Karpas-422 (cell line): Measurements from ENCODE around the gene DPEP2. TPM values are rescaled to one million over a fixed set of nuclear protein-coding genes. Genes with fewer than 3 reads are reported as not detected.

Experiments
- DNase-seq: peaks from one replicate; pipeline ENCODE4 v3.0.0-alpha.2; 2015
- H2AFZ ChIP-seq: fragments of 200-600 bp; sonication (generic); 2 replicates; pipeline ENCODE4 v1.6.1; 2014; ENCODE audit warnings: antibody characterized with exemption, low read length, mixed read lengths
- H3K27ac ChIP-seq: fragments of 200-600 bp; sonication (generic); 2 replicates; pipeline ENCODE4 v1.5.1; 2014; ENCODE audit warnings: mild to moderate bottlenecking, low read length, moderate library complexity
- H3K27me3 ChIP-seq: fragments of 200-600 bp; sonication (generic); 2 replicates; pipeline ENCODE4 v1.6.1; 2014; ENCODE audit warnings: low read length, mixed read lengths
- H3K36me3 ChIP-seq: fragments of 200-600 bp; sonication (generic); 2 replicates; pipeline ENCODE4 v1.6.1; 2014; ENCODE audit warnings: low read length, mixed read lengths; ENCODE audit not compliant: insufficient read depth
- H3K4me1 ChIP-seq: fragments of 200-600 bp; sonication (generic); 2 replicates; pipeline ENCODE4 v1.6.1; 2014; ENCODE audit warnings: mild to moderate bottlenecking, low read length, mixed read lengths
- H3K4me2 ChIP-seq: fragments of 200-600 bp; sonication (generic); 2 replicates; pipeline ENCODE4 v1.6.1; 2014; ENCODE audit warnings: low read length, low read depth, mild to moderate bottlenecking; ENCODE audit not compliant: poor library complexity, severe bottlenecking
- H3K4me3 ChIP-seq: fragments of 200-600 bp; sonication (generic); 2 replicates; pipeline ENCODE4 v1.5.1; 2014; ENCODE audit warnings: mild to moderate bottlenecking, antibody characterized with exemption, low read length, mixed read lengths
- H3K79me2 ChIP-seq: fragments of 200-600 bp; sonication (generic); 2 replicates; pipeline ENCODE4 v1.6.1; 2014; ENCODE audit warnings: mild to moderate bottlenecking, low read length, mixed read lengths
- H3K9ac ChIP-seq: fragments of 200-600 bp; sonication (generic); 2 replicates; pipeline ENCODE4 v1.6.0; 2014; ENCODE audit warnings: low read length
- H3K9me2 ChIP-seq: fragments of 200-600 bp; sonication (generic), shearing (Covaris generic); replicated peaks from 2 replicates; pipeline ENCODE4 v1.6.0; 2014; ENCODE audit warnings: mild to moderate bottlenecking, low read length, moderate library complexity; ENCODE audit not compliant: insufficient read depth
- H3K9me3 ChIP-seq: fragments of 300-700, 200-600 bp; sonication (generic); 2 replicates; pipeline ENCODE4 v1.6.1; 2014; ENCODE audit warnings: low read length, mixed read lengths
- H4K20me1 ChIP-seq: fragments of 200-600 bp; sonication (generic); 2 replicates; pipeline ENCODE4 v1.6.1; 2014; ENCODE audit warnings: mild to moderate bottlenecking, antibody characterized with exemption, low read length, low read depth; ENCODE audit not compliant: insufficient read depth
- total RNA-seq: library from RNA; depleted of rRNA; stranded (reverse); fragments of >200 nt; shearing (Covaris generic); gene quantifications from 2 replicates; pipeline ENCODE4 v1.2.3, GENCODE V29; 2014; ENCODE audit warnings: low replicate concordance

The DPEP2 gene
- total RNA-seq, 1 experiment from 2014 or later: not detected

DNA sequence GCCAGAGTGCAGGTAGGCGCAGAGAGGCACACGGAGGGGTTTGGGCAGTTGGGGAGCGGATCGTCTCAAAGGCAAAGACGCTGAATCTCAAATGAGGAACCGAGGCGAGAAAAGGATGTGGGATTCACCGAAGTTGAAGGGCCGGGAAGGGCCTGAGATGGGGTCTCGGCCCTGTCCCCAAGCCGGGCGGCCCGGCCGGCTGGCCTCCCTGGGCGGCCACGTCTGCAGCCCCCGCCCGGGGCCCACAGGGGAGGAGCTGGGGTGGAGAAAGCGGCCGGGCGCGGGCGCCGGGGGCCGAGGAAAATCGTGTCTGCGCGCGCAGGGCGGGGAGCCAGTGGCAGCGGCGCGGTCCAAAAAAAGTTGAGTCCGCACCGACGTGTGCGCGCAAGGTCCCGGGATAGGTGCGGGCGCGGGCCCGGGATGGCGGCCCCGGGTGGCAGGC lies 31.3 kb downstream of the DPEP2 start:
- H3K9me3 ChIP-seq: no peaks in the 10 kb centered on the region
- H3K36me3 ChIP-seq: no peaks in the 10 kb centered on the region
- H3K9ac ChIP-seq: peak overlapping the region; percentile 72
- H4K20me1 ChIP-seq: no peaks in the 10 kb centered on the region
- peak; percentile 78 for DNase-seq
- H3K4me2 ChIP-seq: peak overlapping the region; percentile 82
- peaks cover 20% of the 10 kb centered on the region for H3K4me1 ChIP-seq
- H2AFZ ChIP-seq: peak overlapping the region; percentile 78; the same call in 1 of the 2 replicates
- H3K79me2 ChIP-seq: no peaks in the 10 kb centered on the region
- no peaks in the 10 kb centered on the region for H3K9me2 ChIP-seq
- H3K4me3 ChIP-seq: peak overlapping the region; percentile 74
- H3K27ac ChIP-seq: peak overlapping the region; percentile 21; the same call in 1 of the 2 replicates
- H3K27me3 ChIP-seq: no peaks in the 10 kb centered on the region

DNA sequence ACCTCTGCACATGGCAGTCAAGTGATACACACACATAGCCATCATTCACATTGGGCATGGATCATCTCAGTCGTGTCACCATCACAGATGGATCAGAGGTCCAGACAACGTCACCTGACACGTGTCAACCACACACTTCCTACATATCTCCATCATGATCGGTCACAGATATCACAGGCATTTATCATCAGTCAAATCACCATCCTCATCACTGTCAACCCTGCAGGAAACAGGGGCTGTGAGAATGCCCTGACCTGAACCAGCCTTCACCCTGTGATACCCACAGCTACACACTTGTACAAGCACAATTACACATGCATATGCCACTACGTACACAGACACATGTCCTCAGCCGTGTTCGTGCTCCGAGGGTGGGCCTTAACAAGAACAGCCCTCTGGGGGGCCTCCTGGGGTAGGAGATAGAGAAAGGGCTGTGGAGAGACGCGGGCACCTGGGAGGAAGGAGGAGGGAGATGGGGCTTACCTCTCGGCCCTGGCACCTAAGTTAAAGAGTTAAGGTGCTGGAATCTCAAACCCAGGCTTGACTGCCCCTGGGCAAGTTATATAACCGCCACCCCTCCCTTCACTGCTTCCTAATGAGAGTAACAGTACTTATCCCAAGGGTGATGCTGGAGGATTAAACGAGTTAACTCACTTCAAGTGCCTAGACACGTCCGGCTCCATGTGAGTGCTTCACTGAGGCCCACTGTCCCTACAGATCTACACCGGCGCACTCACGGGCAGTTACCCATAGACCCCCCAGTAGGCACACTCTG lies 31.9 kb downstream of the DPEP2 start:
- DNase-seq: peak; percentile 66
- Histone ChIP-seq H2AFZ (peak overlapping the region; percentile 78; the same call in 1 of the 2 replicates), H3K27me3 (no peaks in the 10 kb centered on the region), H3K4me3 (peak overlapping the region; percentile 74), H3K9me2 (no peaks in the 10 kb centered on the region), H3K4me2 (peak overlapping the region; percentile 82), H3K9ac (peak overlapping the region; percentile 72), H3K27ac (peak overlapping the region; percentile 21; the same call in 1 of the 2 replicates), H3K79me2 (no peaks in the 10 kb centered on the region), H4K20me1 (no peaks in the 10 kb centered on the region), H3K9me3 (no peaks in the 10 kb centered on the region), H3K36me3 (no peaks in the 10 kb centered on the region), H3K4me1 (peaks cover 20% of the 10 kb centered on the region)

DNA sequence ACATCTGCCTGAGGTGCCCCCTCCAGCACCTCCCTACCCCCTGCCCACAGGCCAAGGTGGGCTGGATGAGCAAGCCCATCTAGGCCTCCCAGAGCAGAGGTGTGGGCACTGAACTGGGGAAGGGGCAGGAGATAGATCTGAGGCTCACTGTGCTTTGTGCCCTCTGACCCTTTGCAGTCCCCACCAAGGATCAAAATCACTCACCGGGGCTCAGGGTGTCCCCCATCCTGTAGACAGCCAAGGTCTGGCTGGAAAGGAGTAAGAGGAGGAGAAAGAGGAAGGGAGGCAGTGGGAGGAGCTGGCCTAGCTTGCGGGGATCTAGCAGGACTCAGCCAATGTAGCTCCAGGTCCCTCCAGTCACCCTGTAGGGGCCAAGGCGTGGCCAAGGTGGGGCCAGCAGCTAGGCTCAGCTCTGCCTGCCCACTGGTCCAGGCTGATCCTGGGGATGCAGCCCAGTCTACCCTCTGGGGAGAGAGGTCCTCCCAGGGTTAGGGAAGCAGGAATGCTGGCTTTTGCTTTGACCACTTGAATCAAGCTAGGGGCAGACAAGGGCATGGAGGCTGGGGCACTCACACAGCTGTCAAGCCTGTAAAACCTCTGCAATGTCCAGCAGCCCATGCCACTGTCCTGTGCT lies 32.6 kb downstream of the DPEP2 start:
- Histone ChIP-seq H3K36me3 (no peaks in the 10 kb centered on the region), H3K27me3 (no peaks in the 10 kb centered on the region), H3K27ac (no peak overlapping the region), H2AFZ (no peak overlapping the region), H3K4me2 (peak overlapping the region; percentile 82), H3K79me2 (no peaks in the 10 kb centered on the region), H3K4me3 (peak overlapping the region; percentile 74; the same call in 1 of the 2 replicates), H3K4me1 (peaks cover 20% of the 10 kb centered on the region), H4K20me1 (no peaks in the 10 kb centered on the region), H3K9me3 (no peaks in the 10 kb centered on the region), H3K9me2 (no peaks in the 10 kb centered on the region), H3K9ac (peak overlapping the region; percentile 72)
- no peak for DNase-seq

DNA sequence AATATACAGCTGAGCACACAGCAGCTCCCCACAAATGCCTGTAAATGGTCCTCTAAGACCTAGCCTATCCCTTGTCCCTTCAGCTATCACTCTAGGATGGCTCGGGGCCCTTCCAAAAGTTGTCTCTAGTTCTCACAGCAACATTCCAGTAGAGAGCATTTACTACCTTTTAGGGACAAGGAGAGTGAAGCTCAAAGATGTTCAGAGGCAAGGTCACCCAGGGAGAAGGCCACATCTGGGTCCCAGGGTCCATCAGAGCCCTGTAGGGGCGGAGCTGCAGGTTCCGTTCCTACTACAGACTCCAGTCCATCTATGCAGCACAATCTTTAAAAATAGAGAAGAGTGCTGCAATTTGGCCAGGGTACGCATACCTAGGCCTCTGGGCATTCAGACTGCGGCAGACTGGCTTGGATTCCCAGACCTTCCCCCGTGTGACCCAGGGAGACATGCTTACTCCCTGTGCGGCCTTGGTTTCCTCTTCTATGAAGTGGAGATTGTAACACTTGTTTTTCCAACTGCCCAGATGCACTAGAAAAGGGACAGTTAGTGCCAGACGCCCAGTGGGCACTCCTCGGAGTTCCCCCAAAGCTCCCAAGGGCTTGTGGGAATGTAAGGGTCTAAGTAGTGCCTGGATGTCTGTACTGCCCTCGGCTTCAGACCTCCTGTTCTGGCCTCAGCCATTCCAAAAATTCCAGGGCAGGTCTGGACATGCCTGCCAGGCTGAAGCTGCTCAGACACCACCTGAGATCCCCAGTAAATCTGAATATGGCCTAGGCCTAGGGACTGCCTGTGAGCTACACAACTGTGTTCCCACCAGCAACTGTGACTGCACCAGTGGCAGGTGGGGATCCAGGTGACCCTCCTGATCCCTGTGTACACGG lies 33.4 kb downstream of the DPEP2 start:
- H2AFZ ChIP-seq: no peak overlapping the region
- H3K79me2 ChIP-seq: no peaks in the 10 kb centered on the region
- H3K4me3 ChIP-seq: no peak overlapping the region

DNA sequence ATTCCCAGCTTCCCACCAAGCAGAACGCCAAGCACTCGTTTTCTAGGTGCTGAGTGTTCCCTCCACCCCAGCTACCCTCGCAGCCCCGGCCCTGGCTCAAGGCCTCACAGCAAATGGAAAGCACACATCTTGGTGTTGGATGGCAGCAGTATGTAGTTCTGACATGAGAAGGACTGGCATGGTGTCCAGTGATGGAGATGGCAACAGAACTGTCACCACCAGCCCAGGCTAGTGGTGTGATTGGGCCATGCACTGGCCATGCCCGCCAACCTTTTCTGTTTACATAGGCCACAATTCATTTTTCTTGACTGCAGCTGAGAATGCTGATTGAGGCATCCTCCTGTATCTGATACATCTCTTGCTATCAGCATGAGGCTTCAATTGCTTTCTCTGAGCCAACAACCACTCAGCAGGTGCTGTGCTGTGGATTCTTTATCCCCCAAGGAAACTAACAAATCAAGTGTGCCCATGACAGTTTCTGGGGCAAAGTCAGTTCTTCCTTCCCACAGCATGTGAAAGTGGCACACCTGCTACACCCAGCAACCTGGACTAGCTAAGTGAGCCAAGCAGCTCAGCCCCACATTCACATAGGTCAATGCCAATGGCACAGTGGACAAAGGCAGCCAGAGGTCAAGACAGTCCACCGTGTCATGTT lies 34.7 kb downstream of the DPEP2 start:
- Histone ChIP-seq H3K36me3 (no peaks in the 10 kb centered on the region), H4K20me1 (no peaks in the 10 kb centered on the region), H2AFZ (no peak overlapping the region), H3K27me3 (no peaks in the 10 kb centered on the region), H3K27ac (no peak overlapping the region), H3K4me3 (no peak overlapping the region), H3K4me1 (peaks cover 20% of the 10 kb centered on the region), H3K9me3 (no peaks in the 10 kb centered on the region), H3K79me2 (no peaks in the 10 kb centered on the region), H3K4me2 (no peak overlapping the region), H3K9me2 (no peaks in the 10 kb centered on the region), H3K9ac (no peak overlapping the region)
- no peak for DNase-seq

More for the DNA sequence above, 33.4 kb downstream of the DPEP2 start:
- Histone ChIP-seq H3K9me3 (no peaks in the 10 kb centered on the region), H3K4me2 (no peak overlapping the region), H3K36me3 (no peaks in the 10 kb centered on the region), H3K9ac (no peak overlapping the region), H4K20me1 (no peaks in the 10 kb centered on the region), H3K27ac (no peak overlapping the region), H3K4me1 (peaks cover 20% of the 10 kb centered on the region), H3K9me2 (no peaks in the 10 kb centered on the region), H3K27me3 (no peaks in the 10 kb centered on the region)
- no peak for DNase-seq

DNA sequence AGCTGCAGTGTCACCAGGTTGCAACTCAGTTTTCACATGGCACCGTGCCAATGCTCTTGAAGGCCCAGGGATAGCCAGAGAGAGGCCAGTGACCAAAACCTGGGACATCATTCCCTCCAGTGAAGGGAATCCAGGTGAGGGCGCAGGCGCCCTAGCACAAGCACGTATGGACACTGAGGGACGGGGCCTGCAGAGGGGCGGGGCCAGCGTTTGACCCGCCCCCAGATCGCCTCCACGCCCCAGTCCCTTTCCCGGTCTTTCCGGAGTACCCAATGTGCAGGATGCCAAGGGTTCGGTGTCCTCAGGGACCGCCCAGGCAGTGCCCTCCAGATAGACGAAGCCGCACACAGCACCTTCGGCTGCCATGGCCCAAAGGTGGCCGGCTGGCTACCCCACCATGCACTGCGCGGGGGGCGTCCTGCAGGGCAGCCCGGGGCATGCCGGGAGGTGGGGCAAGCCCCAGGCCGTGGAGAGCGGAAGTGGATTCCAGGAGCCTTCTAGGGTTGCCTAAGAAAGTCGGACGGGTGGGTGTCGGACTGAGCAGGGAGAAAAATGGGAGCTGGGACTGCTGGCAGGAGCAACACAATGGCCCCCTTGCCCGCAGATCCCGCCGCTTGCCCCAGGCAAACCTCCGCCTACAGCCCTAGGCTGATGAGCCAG lies 35.5 kb downstream of the DPEP2 start:
- DNase-seq: no peak
- Histone ChIP-seq H3K27ac (no peak overlapping the region), H3K36me3 (no peaks in the 10 kb centered on the region), H3K9ac (no peak overlapping the region), H3K79me2 (no peaks in the 10 kb centered on the region), H2AFZ (no peak overlapping the region), H4K20me1 (no peaks in the 10 kb centered on the region), H3K9me3 (no peaks in the 10 kb centered on the region), H3K4me2 (no peak overlapping the region), H3K4me3 (no peak overlapping the region), H3K9me2 (no peaks in the 10 kb centered on the region), H3K27me3 (no peaks in the 10 kb centered on the region), H3K4me1 (peaks cover 15% of the 10 kb centered on the region)

DNA sequence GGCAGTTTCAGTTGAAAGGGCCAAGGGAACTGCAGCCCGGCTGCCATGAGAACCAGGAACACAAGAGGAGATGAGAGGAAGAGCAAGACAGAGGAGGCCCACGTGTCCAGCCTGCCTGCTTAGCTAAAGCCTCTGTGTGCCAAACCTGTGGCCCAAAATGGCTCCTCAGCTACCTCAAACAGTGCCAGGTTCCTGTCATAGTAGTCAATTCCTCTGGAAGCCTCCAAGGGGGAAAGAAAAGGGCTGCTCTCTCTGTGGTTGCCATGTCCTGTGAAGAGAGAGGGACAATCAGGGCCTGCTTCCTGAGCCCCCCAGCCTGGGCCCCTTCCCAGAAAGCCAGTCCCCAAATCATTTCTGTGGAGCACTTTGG lies 36.0 kb downstream of the DPEP2 start:
- no peaks in the 10 kb centered on the region for H3K9me2 ChIP-seq
- no peaks in the 10 kb centered on the region for H3K9me3 ChIP-seq
- H2AFZ ChIP-seq: no peak overlapping the region
- no peak for DNase-seq
- H3K27ac ChIP-seq: no peak overlapping the region
- H3K4me3 ChIP-seq: no peak overlapping the region
- H3K36me3 ChIP-seq: no peaks in the 10 kb centered on the region
- H3K4me1 ChIP-seq: peaks cover 13% of the 10 kb centered on the region
- no peaks in the 10 kb centered on the region for H3K79me2 ChIP-seq
- H3K27me3 ChIP-seq: no peaks in the 10 kb centered on the region
- no peak overlapping the region for H3K4me2 ChIP-seq
- H3K9ac ChIP-seq: no peak overlapping the region
- no peaks in the 10 kb centered on the region for H4K20me1 ChIP-seq
